Ascending aorta (tissue), 2 donors: ENCODE data around the gene FANK1. TPM values are rescaled to one million over a fixed set of nuclear protein-coding genes. Genes with fewer than 3 reads are reported as not detected.

ENCODE experiments used
- DNase-seq, 2 donors: peaks; one replicate each; pipeline ENCODE4 v3.0.0-alpha.2; 2019; ENCODE audit warnings: low spot score in 2 of 2
- H3K27ac ChIP-seq, 2 donors: fragments of 200-600 bp; sonication (generic); one replicate each; pipeline ENCODE4 v1.5.1; 2016 to 2017; ENCODE audit warnings: mild to moderate bottlenecking in 1 of 2
- H3K27me3 ChIP-seq: fragments of 200-600 bp; sonication (generic); one replicate; pipeline ENCODE4 v1.5.1; 2017
- H3K36me3 ChIP-seq, 2 donors: fragments of 200-600 bp; sonication (generic); one replicate each; pipeline ENCODE4 v1.5.1; 2016
- H3K4me1 ChIP-seq, 2 donors: fragments of 200-600 bp; sonication (generic); one replicate each; pipeline ENCODE4 v1.5.1; 2016 to 2017; ENCODE audit warnings: mild to moderate bottlenecking in 1 of 2
- H3K4me3 ChIP-seq, 2 donors: fragments of 200-600 bp; sonication (generic); one replicate each; pipeline ENCODE4 v1.5.1; 2016 to 2017; ENCODE audit warnings: mild to moderate bottlenecking in 1 of 2
- H3K9me3 ChIP-seq, 2 donors: fragments of 200-600 bp; sonication (generic); one replicate each; pipeline ENCODE4 v1.5.1; 2016
- intact Hi-C: fragments of 100-400 bp; cut with DNase I; formaldehyde crosslinking; loops from one replicate; pipeline ENCODE4 v1.15.1; 2023
- total RNA-seq: library from RNA; depleted of rRNA; stranded (reverse); fragments of >200 nt; gene quantifications from one replicate; pipeline ENCODE4 v1.1.0, GENCODE V29; 2016
- TF ChIP-seq, protein P1 (sequence below), 3 experiments: fragments of 200-600 bp in 2 of 3; fragments of 450-650 bp in 1 of 3; sonication (generic) in 2 of 3; IDR thresholded peaks; one replicate each; pipeline ENCODE4 v1.5.1; 2016 to 2019; ENCODE audit warnings: antibody characterized with exemption in 3 of 3, mild to moderate bottlenecking in 1 of 3, moderate library complexity in 1 of 3

The FANK1 gene
- total RNA-seq, 1 donor from 2014 or later = not detected

GRCh38 chr10:126011995-126012394 is 115.6 kb downstream of the FANK1 start:
- intact Hi-C loops = no loop called here

DNA sequence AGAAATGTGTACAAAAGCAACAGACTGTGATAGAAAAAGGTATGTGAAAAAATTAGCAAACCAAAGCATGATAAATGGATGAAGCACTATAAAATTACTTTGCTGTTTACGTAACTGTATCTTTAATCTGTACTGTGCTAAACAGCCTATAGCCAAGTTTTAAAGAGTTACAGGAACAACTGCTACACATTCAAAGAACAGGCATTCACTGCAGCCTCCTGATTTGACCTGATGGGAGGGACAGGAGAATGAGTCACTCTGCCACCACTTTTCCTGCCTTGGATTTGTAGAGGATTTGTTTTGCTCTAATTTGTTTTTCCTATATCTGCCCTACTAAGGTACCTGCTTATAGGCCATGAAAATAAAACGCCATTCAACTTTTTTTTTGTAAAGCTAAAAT is 116.1 kb downstream of the FANK1 start:
- TF ChIP-seq, protein P1, sequence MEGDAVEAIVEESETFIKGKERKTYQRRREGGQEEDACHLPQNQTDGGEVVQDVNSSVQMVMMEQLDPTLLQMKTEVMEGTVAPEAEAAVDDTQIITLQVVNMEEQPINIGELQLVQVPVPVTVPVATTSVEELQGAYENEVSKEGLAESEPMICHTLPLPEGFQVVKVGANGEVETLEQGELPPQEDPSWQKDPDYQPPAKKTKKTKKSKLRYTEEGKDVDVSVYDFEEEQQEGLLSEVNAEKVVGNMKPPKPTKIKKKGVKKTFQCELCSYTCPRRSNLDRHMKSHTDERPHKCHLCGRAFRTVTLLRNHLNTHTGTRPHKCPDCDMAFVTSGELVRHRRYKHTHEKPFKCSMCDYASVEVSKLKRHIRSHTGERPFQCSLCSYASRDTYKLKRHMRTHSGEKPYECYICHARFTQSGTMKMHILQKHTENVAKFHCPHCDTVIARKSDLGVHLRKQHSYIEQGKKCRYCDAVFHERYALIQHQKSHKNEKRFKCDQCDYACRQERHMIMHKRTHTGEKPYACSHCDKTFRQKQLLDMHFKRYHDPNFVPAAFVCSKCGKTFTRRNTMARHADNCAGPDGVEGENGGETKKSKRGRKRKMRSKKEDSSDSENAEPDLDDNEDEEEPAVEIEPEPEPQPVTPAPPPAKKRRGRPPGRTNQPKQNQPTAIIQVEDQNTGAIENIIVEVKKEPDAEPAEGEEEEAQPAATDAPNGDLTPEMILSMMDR (IDR thresholded peaks at IDR 0.05) = no peak
- intact Hi-C loops = no loop called here
- no peak overlapping the region for H3K4me3 ChIP-seq
- no peak for DNase-seq
- H3K9me3 ChIP-seq = no peaks in the 10 kb centered on the region
- no peaks in the 10 kb centered on the region for H3K4me1 ChIP-seq
- no peaks in the 10 kb centered on the region for H3K27me3 ChIP-seq
- H3K36me3 ChIP-seq = no peaks in the 10 kb centered on the region
- H3K27ac ChIP-seq = no peak overlapping the region

More at GRCh38 chr10:126011995-126012394, 115.6 kb downstream of the FANK1 start:
- Histone ChIP-seq H3K27me3 (no peaks in the 10 kb centered on the region), H3K4me3 (no peak overlapping the region), H3K9me3 (no peaks in the 10 kb centered on the region), H3K36me3 (no peaks in the 10 kb centered on the region), H3K27ac (no peak overlapping the region), H3K4me1 (no peaks in the 10 kb centered on the region)
- DNase-seq = no peak
- TF ChIP-seq, protein P1 (IDR thresholded peaks at IDR 0.05) = no peak

- intact Hi-C loops = no loop called here
- Histone ChIP-seq H3K27ac (no peak overlapping the region), H3K27me3 (no peaks in the 10 kb centered on the region), H3K36me3 (no peaks in the 10 kb centered on the region), H3K4me1 (no peaks in the 10 kb centered on the region), H3K9me3 (no peaks in the 10 kb centered on the region), H3K4me3 (no peak overlapping the region)
- TF ChIP-seq, protein P1 (IDR thresholded peaks at IDR 0.05) = no peak
- no peak for DNase-seq
Observed at GRCh38 chr10:126013489-126014281, 117.3 kb downstream of the FANK1 start.

- intact Hi-C loops = no loop called here
Observed at GRCh38 chr10:126014309-126014708, 117.9 kb downstream of the FANK1 start.

DNA sequence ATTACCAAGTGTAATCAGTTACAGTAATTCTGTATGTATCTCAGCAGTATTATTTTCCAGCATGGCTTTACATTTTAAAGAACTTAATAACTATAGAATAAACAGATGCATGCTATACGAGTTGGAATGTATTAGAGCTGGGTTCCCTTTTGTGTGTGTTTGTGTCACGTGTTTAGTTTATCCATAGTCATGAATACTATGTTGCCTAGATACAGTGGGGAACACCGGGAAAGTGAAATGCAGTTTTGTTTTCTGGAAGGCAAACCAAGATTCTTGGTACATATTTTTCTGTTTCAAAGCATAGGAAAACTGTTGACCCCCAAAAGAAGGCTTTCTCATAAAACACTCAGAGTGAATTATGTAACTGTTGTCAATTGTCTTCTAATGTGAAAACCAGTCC is 119.0 kb downstream of the FANK1 start:
- Histone ChIP-seq H3K9me3 (no peaks in the 10 kb centered on the region), H3K4me1 (no peaks in the 10 kb centered on the region), H3K4me3 (no peak overlapping the region), H3K27me3 (no peaks in the 10 kb centered on the region), H3K27ac (no peak overlapping the region), H3K36me3 (no peaks in the 10 kb centered on the region)
- DNase-seq = no peak
- TF ChIP-seq, protein P1 (IDR thresholded peaks at IDR 0.05) = no peak
- intact Hi-C loops = no loop called here

More at GRCh38 chr10:126014309-126014708, 117.9 kb downstream of the FANK1 start:
- Histone ChIP-seq H3K27ac (no peak overlapping the region), H3K9me3 (no peaks in the 10 kb centered on the region), H3K4me1 (no peaks in the 10 kb centered on the region), H3K36me3 (no peaks in the 10 kb centered on the region), H3K4me3 (no peak overlapping the region), H3K27me3 (no peaks in the 10 kb centered on the region)
- no peak for DNase-seq
- TF ChIP-seq, protein P1 (IDR thresholded peaks at IDR 0.05) = no peak
